GM23248 (cell line): ENCODE data around the gene ASB1.

Experiments used
- EZH2 ChIP-seq: fragments of 200-600 bp; sonication (generic); IDR thresholded peaks from 2 replicates; pipeline ENCODE4 v1.6.1; 2018; ENCODE audit warnings: antibody characterized with exemption, mild to moderate bottlenecking; ENCODE audit not compliant: insufficient read depth, poor library complexity, severe bottlenecking
- EZH2phosphoT487 ChIP-seq: fragments of 200-600 bp; sonication (generic); IDR thresholded peaks from 2 replicates; pipeline ENCODE4 v1.6.1; 2018; ENCODE audit warnings: antibody characterized with exemption, moderate library complexity, mild to moderate bottlenecking, low read depth; ENCODE audit not compliant: insufficient read depth

- TF ChIP-seq EZH2phosphoT487 (no peak), EZH2 (no peak)
These were observed 66.1 kb downstream of the ASB1 start for GRCh38 chr2:238492840-238493239.
